Subcutaneous abdominal adipose tissue (tissue), 5 donors: ENCODE results near the gene ATF7IP.
"Not testable (repeated sequence)": the region's sequence is repeated elsewhere in the genome, so short reads cannot be mapped to it uniquely, and the experiment has no call there.

ENCODE experiments used
- H3K27ac ChIP-seq: one replicate; pipeline ENCODE4 v1.7.0; 2013; ENCODE audit warnings: low read depth, mild to moderate bottlenecking, inconsistent platforms, low read length, moderate library complexity
- H3K27me3 ChIP-seq, 5 donors: one replicate each; pipeline ENCODE4 v1.7.0; 2013; ENCODE audit warnings: low read length in 5 of 5, inconsistent platforms in 1 of 5; ENCODE audit not compliant: control insufficient read depth in 5 of 5, insufficient read depth in 4 of 5
- H3K36me3 ChIP-seq, 5 donors: one replicate each; pipeline ENCODE4 v1.7.0; 2013; ENCODE audit warnings: low read length in 5 of 5; ENCODE audit not compliant: control insufficient read depth in 5 of 5, insufficient read depth in 5 of 5
- H3K4me1 ChIP-seq, 5 donors: one replicate each; pipeline ENCODE4 v1.7.0; 2013; ENCODE audit warnings: low read length in 5 of 5, mild to moderate bottlenecking in 3 of 5, moderate library complexity in 1 of 5; ENCODE audit not compliant: control insufficient read depth in 5 of 5, insufficient read depth in 5 of 5
- H3K4me3 ChIP-seq, 5 donors: one replicate each; pipeline ENCODE4 v1.7.0; 2013; ENCODE audit warnings: low read length in 5 of 5, low read depth in 1 of 5
- H3K9ac ChIP-seq, 5 donors: one replicate each; pipeline ENCODE4 v1.7.0; 2013; ENCODE audit warnings: low read length in 5 of 5, mild to moderate bottlenecking in 4 of 5, moderate library complexity in 3 of 5
- H3K9me3 ChIP-seq, 5 donors: one replicate each; pipeline ENCODE4 v1.7.0; 2013; ENCODE audit warnings: low read length in 5 of 5; ENCODE audit not compliant: control insufficient read depth in 5 of 5
- donor health status: healthy.
- donor health status: healthy.
- donor health status: healthy.
- donor health status: healthy.
- donor health status: healthy.

The ATF7IP gene

GRCh38 chr12:14365294-14366208 lies at the start of gene ATF7IP:
Gene ATF7IP (plus strand): TSS chr12:14365682. CDS start chr12:14423916, 58,234 bp downstream.
- peaks cover 0 to 3% (median 0%) of the 10 kb centered on the region in 5 donors for H3K36me3 ChIP-seq
- peaks cover 0 to 20% (median 5%) of the 10 kb centered on the region in 5 donors for H3K4me1 ChIP-seq
- H3K27ac ChIP-seq, result peak within 1 kb of the TSS; percentile 91
- no peaks in the 10 kb centered on the region for H3K27me3 ChIP-seq
- H3K9me3 ChIP-seq, result no peaks in the 10 kb centered on the region
- H3K4me3 ChIP-seq, result peak within 1 kb of the TSS; percentile 71 to 85 (median 76)
- peak within 1 kb of the TSS; percentile 28 to 94 (median 78) for H3K9ac ChIP-seq

- Histone ChIP-seq H3K4me3 (no peak overlapping the region), H3K9me3 (no peaks in the 10 kb centered on the region), H3K36me3 (no peaks in the 10 kb centered on the region), H3K27me3 (no peaks in the 10 kb centered on the region), H3K4me1 (peaks cover 0 to 2% (median 0%) of the 10 kb centered on the region in 5 donors), H3K9ac (no peak overlapping the region), H3K27ac (no peak overlapping the region)
These were observed 47.9 kb upstream of the ATF7IP start for GRCh38 chr12:14317362-14318146.

GRCh38 chr12:14319704-14320427 lies 45.6 kb upstream of the ATF7IP start:
- not testable (repeated sequence) for H3K27ac ChIP-seq, H3K4me3 ChIP-seq, H3K27me3 ChIP-seq, H3K9me3 ChIP-seq, H3K4me1 ChIP-seq, H3K9ac ChIP-seq, H3K36me3 ChIP-seq

- Histone ChIP-seq H3K9ac (no peak overlapping the region), H3K4me3 (no peak overlapping the region), H3K27ac (no peak overlapping the region), H3K9me3 (no peaks in the 10 kb centered on the region), H3K27me3 (no peaks in the 10 kb centered on the region), H3K36me3 (no peaks in the 10 kb centered on the region), H3K4me1 (peaks cover 0 to 2% (median 0%) of the 10 kb centered on the region in 5 donors)
These were observed 43.1 kb upstream of the ATF7IP start for GRCh38 chr12:14322403-14322802.

- no peaks in the 10 kb centered on the region for H3K4me1 ChIP-seq
- no peak overlapping the region for H3K9ac ChIP-seq
- no peak overlapping the region for H3K27ac ChIP-seq
- no peak overlapping the region for H3K4me3 ChIP-seq
- peaks cover 0 to under 1% (median 0%) of the 10 kb centered on the region in 5 donors for H3K9me3 ChIP-seq
- no peaks in the 10 kb centered on the region for H3K36me3 ChIP-seq
- no peaks in the 10 kb centered on the region for H3K27me3 ChIP-seq
These were observed 39.7 kb upstream of the ATF7IP start for GRCh38 chr12:14325716-14326343.

GRCh38 chr12:14326699-14327098 lies 38.8 kb upstream of the ATF7IP start:
- Histone ChIP-seq H3K9me3 (peaks cover 0 to 6% (median under 1%) of the 10 kb centered on the region in 5 donors), H3K4me3 (no peak overlapping the region), H3K4me1 (no peaks in the 10 kb centered on the region), H3K27me3 (no peaks in the 10 kb centered on the region), H3K36me3 (no peaks in the 10 kb centered on the region), H3K9ac (no peak overlapping the region), H3K27ac (no peak overlapping the region)

- no peak overlapping the region for H3K27ac ChIP-seq
- H3K4me1 ChIP-seq, result no peaks in the 10 kb centered on the region
- no peak overlapping the region for H3K9ac ChIP-seq
- H3K4me3 ChIP-seq, result no peak overlapping the region
- peaks cover 0 to 15% (median 11%) of the 10 kb centered on the region in 5 donors for H3K9me3 ChIP-seq
- no peaks in the 10 kb centered on the region for H3K27me3 ChIP-seq
- H3K36me3 ChIP-seq, result no peaks in the 10 kb centered on the region
These were observed 37.8 kb upstream of the ATF7IP start for GRCh38 chr12:14327711-14328110.

- Histone ChIP-seq H3K9ac (no peak overlapping the region), H3K4me1 (no peaks in the 10 kb centered on the region), H3K36me3 (no peaks in the 10 kb centered on the region), H3K9me3 (peaks cover 0 to 25% (median 23%) of the 10 kb centered on the region in 5 donors), H3K4me3 (no peak overlapping the region), H3K27me3 (no peaks in the 10 kb centered on the region), H3K27ac (no peak overlapping the region)
These were observed 33.0 kb upstream of the ATF7IP start for GRCh38 chr12:14332482-14332881.

GRCh38 chr12:14340371-14340770 lies 25.1 kb upstream of the ATF7IP start:
- no peaks in the 10 kb centered on the region for H3K4me1 ChIP-seq
- H3K9ac ChIP-seq, result no peak overlapping the region
- peaks cover 11 to 32% (median 27%) of the 10 kb centered on the region in 5 donors for H3K9me3 ChIP-seq
- peak overlapping the region in 1 of 5 donors; percentile 1 for H3K4me3 ChIP-seq
- no peaks in the 10 kb centered on the region for H3K36me3 ChIP-seq
- no peaks in the 10 kb centered on the region for H3K27me3 ChIP-seq
- no peak overlapping the region for H3K27ac ChIP-seq
